ENCODE data around the gene TST.

- TF ChIP-seq POLR2AphosphoS5 (IDR thresholded peaks at IDR 0.05; ENCODE audit: low read depth, low read length): no peak
- no peak for TF ChIP-seq ATF2 (IDR thresholded peaks at IDR 0.05; ENCODE audit: low read length)
- TF ChIP-seq CTCF (IDR thresholded peaks at IDR 0.05; ENCODE audit: control extremely low read depth in 1 of 3, insufficient read depth in 1 of 3, low read depth in 1 of 3, low read length in 3 of 3): no peak
- TF ChIP-seq EZH2 (IDR thresholded peaks at IDR 0.05; ENCODE audit: low read depth, low read length, severe bottlenecking): no peak
- no peak for TF ChIP-seq BCL11A (IDR thresholded peaks at IDR 0.05; ENCODE audit: low read depth in 2 of 2, low read length in 2 of 2)
- TF ChIP-seq RXRA (IDR thresholded peaks at IDR 0.05; ENCODE audit: insufficient read depth, low read depth, low read length): no peak
- TF ChIP-seq CEBPB (IDR thresholded peaks at IDR 0.05; ENCODE audit: low read depth, low read length): no peak
Measured at GRCh38 chr22:37022483-37023337, 3.5 kb upstream of the TST start.

All from H1 (cell line).